B cell (primary cell): ENCODE results near the gene PTH2. TPM values are rescaled to one million over a fixed set of nuclear protein-coding genes. Genes with fewer than 3 reads are reported as not detected.
A peak's percentile ranks its signal among the peaks of the same experiment; 100 is the strongest.

Experiments used
- ATAC-seq: fragments of 200-7000 bp; cut with Tn5 transposase; one replicate; pipeline ENCODE4 v1.10.0; 2021; ENCODE audit warnings: low read depth, mild to moderate bottlenecking, moderate number of reproducible peaks, moderate library complexity
- CTCF ChIA-PET: fragments of 350-600 bp; sonication (Branson Sonifier 250); formaldehyde crosslinking; loops from one replicate; lab custom pipeline; 2021; ENCODE audit warnings: antibody characterized with exemption, inconsistent platforms; lab: Charles Lee
- POLR2A ChIA-PET: fragments of 350-600 bp; sonication (Branson Sonifier 250); formaldehyde crosslinking; loops from one replicate; lab custom pipeline; 2021; ENCODE audit warnings: antibody characterized with exemption; lab: Charles Lee
- DNase-seq: peaks from one replicate; pipeline ENCODE4 v3.0.0; 2013
- H2AFZ ChIP-seq: 2 replicates; pipeline ENCODE4 v1.6.1; 2012; ENCODE audit warnings: mild to moderate bottlenecking, low read depth, low read length; ENCODE audit not compliant: insufficient read depth, poor library complexity, severe bottlenecking
- H3K27ac ChIP-seq, 2 donors: 1 replicate in 1 of 2; 2 replicates in 1 of 2; pipeline ENCODE4 v1.5.1; 2012 to 2013; ENCODE audit warnings: low read length in 2 of 2, mild to moderate bottlenecking in 2 of 2, moderate library complexity in 1 of 2
- H3K27me3 ChIP-seq, 4 experiments: fragments of 200-600 bp in 1 of 4; sonication (generic) in 1 of 4; replicated peaks in 1 of 4; 1 replicate in 2 of 4; 2 replicates in 2 of 4; pipeline versions ENCODE4 v1.6.1 to v1.7.0; 2013 to 2016; ENCODE audit warnings: low read length in 3 of 4, mild to moderate bottlenecking in 2 of 4, mixed read lengths in 1 of 4, moderate library complexity in 1 of 4; ENCODE audit not compliant: insufficient read depth in 4 of 4, control insufficient read depth in 3 of 4; ENCODE audit errors: control extremely low read depth in 1 of 4
- H3K36me3 ChIP-seq, 2 experiments: replicated peaks in 1 of 2; 1 replicate in 1 of 2; 2 replicates in 1 of 2; pipeline versions ENCODE4 v1.6.1 to v1.7.1; 2013; ENCODE audit warnings: low read length in 1 of 2; ENCODE audit not compliant: insufficient read depth in 2 of 2, control insufficient read depth in 1 of 2; ENCODE audit errors: control extremely low read depth in 1 of 2, extremely low read depth in 1 of 2
- H3K4me1 ChIP-seq, 2 donors: fragments of 200-600 bp in 1 of 2; sonication (generic) in 1 of 2; 1 replicate in 1 of 2; 2 replicates in 1 of 2; pipeline versions ENCODE4 v1.5.1 to v1.6.1; 2013 to 2017; ENCODE audit warnings: low read length in 2 of 2; ENCODE audit not compliant: control insufficient read depth in 2 of 2, insufficient read depth in 2 of 2
- H3K4me2 ChIP-seq: replicated peaks from 2 replicates; pipeline ENCODE3; 2012; ENCODE audit warnings: mild to moderate bottlenecking, low read depth, low read length; ENCODE audit not compliant: poor library complexity, severe bottlenecking
- H3K4me3 ChIP-seq, 5 experiments: fragments of 200-600 bp in 1 of 5; sonication (generic) in 1 of 5; 1 replicate in 3 of 5; 2 replicates in 2 of 5; pipeline versions ENCODE4 v1.5.1 to v1.7.0; 2011 to 2016; ENCODE audit warnings: low read length in 4 of 5, mild to moderate bottlenecking in 4 of 5, low read depth in 2 of 5, control low read depth in 1 of 5, moderate library complexity in 1 of 5; ENCODE audit not compliant: insufficient read depth in 1 of 5; ENCODE audit errors: control extremely low read depth in 1 of 5, extremely low read depth in 1 of 5
- H3K79me2 ChIP-seq: fragments of 200-600 bp; sonication (generic); one replicate; pipeline ENCODE4 v1.6.0; 2016; ENCODE audit warnings: low read length; ENCODE audit not compliant: control insufficient read depth, insufficient read depth
- H3K9ac ChIP-seq: fragments of 200-600 bp; sonication (generic); 2 replicates; pipeline ENCODE4 v1.6.1; 2017; ENCODE audit warnings: mild to moderate bottlenecking, low read length, moderate library complexity
- H3K9me3 ChIP-seq, 3 donors: one replicate each; pipeline versions ENCODE4 v1.6.1 to v1.7.1; 2013; ENCODE audit warnings: low read length in 2 of 3; ENCODE audit not compliant: control insufficient read depth in 2 of 3, insufficient read depth in 1 of 3; ENCODE audit errors: control extremely low read depth in 1 of 3
- H4K20me1 ChIP-seq: 2 replicates; pipeline ENCODE4 v1.6.0; 2012; ENCODE audit warnings: mild to moderate bottlenecking, low read length; ENCODE audit not compliant: insufficient read depth, control insufficient read depth, poor library complexity, severe bottlenecking
- H3K27ac Mint-ChIP-seq: one replicate; pipeline ENCODE4 v1.8.0; 2021; ENCODE audit warnings: mixed read lengths
- H3K27me3 Mint-ChIP-seq: one replicate; pipeline ENCODE4 v1.8.0; 2021; ENCODE audit warnings: mixed read lengths
- H3K4me1 Mint-ChIP-seq: one replicate; pipeline ENCODE4 v1.8.0; 2021; ENCODE audit warnings: mixed read lengths
- H3K4me3 Mint-ChIP-seq: one replicate; pipeline ENCODE4 v1.8.0; 2021; ENCODE audit warnings: mixed read lengths
- H3K9me3 Mint-ChIP-seq: one replicate; pipeline ENCODE4 v1.8.0; 2022; ENCODE audit warnings: mixed read lengths; ENCODE audit not compliant: insufficient read depth
- CTCF ChIP-seq: fragments of 200-600 bp; IDR thresholded peaks from one replicate; pipeline ENCODE4 v1.8.0; 2022; ENCODE audit warnings: antibody characterized with exemption, mild to moderate bottlenecking
- EZH2 ChIP-seq: IDR thresholded peaks from 2 replicates; pipeline ENCODE4 v1.6.1; 2012; ENCODE audit warnings: borderline replicate concordance, low read depth, mild to moderate bottlenecking, moderate library complexity, low read length; ENCODE audit not compliant: insufficient read depth, poor library complexity, severe bottlenecking
- WGBS: methylation state at CpG from one replicate; pipeline ENCODE4 v1.1.5; 2013; ENCODE audit warnings: missing lambda C conversion rate; ENCODE audit not compliant: insufficient coverage; 5-methylcytosine and 5-hydroxymethylcytosine counted together
- intact Hi-C: fragments of 100-400 bp; cut with micrococcal nuclease; formaldehyde crosslinking; loops from one replicate; pipeline ENCODE4 v1.10.0; 2022
- polyA plus RNA-seq: library from polyadenylated mRNA; depleted of rRNA; stranded (reverse); fragments of >200 nt; gene quantifications from 2 replicates; pipeline ENCODE4 v1.2.3, GENCODE V29; 2012
- total RNA-seq, 2 donors: library from RNA; stranded (reverse); fragments of 120-200 nt in 1 of 2; gene quantifications; 1 replicate in 1 of 2; 2 replicates in 1 of 2; pipeline versions ENCODE4 v1.2.3 to v1.2.4, GENCODE V29; 2013 to 2022

The PTH2 gene
- total and polyA plus RNA-seq, 2 donors (not counting 1 experiment from before 2014, with no cell fraction given) = not detected

GRCh38 chr19:49469828-49470614 lies 46.8 kb upstream of the PTH2 start:
- intact Hi-C loops = loop anchor here (1.0 to 10.0 kb wide), 9 partner anchors 17 to 835 kb away; partner anchors contain the start of genes ALDH16A1, DBP, KASH5 and RPL13A
- POLR2A ChIA-PET = interaction anchor here (0.6 to 3.5 kb wide), 17 partner anchors 9 to 206 kb away, joined by 3 to 57 read pairs (median 5); partner anchors contain the start of genes ALDH16A1, CD37, PIH1D1 and RPS11
- Mint-ChIP-seq H3K27ac (peak overlapping the region; percentile 98), H3K27me3 (no peaks in the 10 kb centered on the region), H3K4me3 (peak overlapping the region; percentile 67), H3K9me3 (no peaks in the 10 kb centered on the region), H3K4me1 (peaks cover 49% of the 10 kb centered on the region)
- Histone ChIP-seq H3K27me3 (no peaks in the 10 kb centered on the region), H3K36me3 (peaks cover 0 to 16% of the 10 kb centered on the region in 2 experiments), H3K4me3 (peak overlapping the region in 1 of 5 experiments; percentile 23), H3K9ac (peak overlapping the region; percentile 45), H3K27ac (peak overlapping the region; percentile 96 to 98), H3K79me2 (peaks cover 17% of the 10 kb centered on the region), H2AFZ (peak overlapping the region; percentile 37), H3K9me3 (peaks cover 0 to 17% (median 0%) of the 10 kb centered on the region in 3 donors), H3K4me1 (peaks cover 51 to 64% of the 10 kb centered on the region in 2 donors), H3K4me2 (peak overlapping the region; percentile 59), H4K20me1 (no peaks in the 10 kb centered on the region)
- TF ChIP-seq EZH2 (no peak), CTCF (peak; percentile 78)
- DNase-seq = peak; percentile 93
- 12% methylated on average over 20 of the region's 25 CpGs for WGBS
- CTCF ChIA-PET = interaction anchor here (0.6 to 5.7 kb wide), 35 partner anchors 9 to 372 kb away, joined by 3 to 70 read pairs (median 4); partner anchors contain the start of genes ALDH16A1, CD37, GFY and KASH5
- peak; percentile 52 for ATAC-seq
